ENCODE data around the gene SLC1A7. TPM values are rescaled to one million over a fixed set of nuclear protein-coding genes. Genes with fewer than 3 reads are reported as not detected.
A peak's percentile ranks its signal among the peaks of the same experiment; 100 is the strongest.

Gene SLC1A7
- total and polyA plus RNA-seq, 2 of the 13 experiments (the other 11 are each of a cell fraction or from before 2014, with no cell fraction given): 0.04 to 2.0 TPM

GRCh38 chr1:53183095-53183990, 40.9 kb upstream of the SLC1A7 start (continued):
- no peak for TF ChIP-seq ZNF512 (CRISPR knock-in tag; IDR thresholded peaks at IDR 0.05)
- no peak for TF ChIP-seq NFATC3 (CRISPR knock-in tag; IDR thresholded peaks at IDR 0.05)
- no peak for TF ChIP-seq POLR2AphosphoS2 (IDR thresholded peaks at IDR 0.05; ENCODE audit: low read depth, low read length)
- no peak for TF ChIP-seq ZNF576 (CRISPR knock-in tag; IDR thresholded peaks at IDR 0.05)
- TF ChIP-seq SRY (CRISPR knock-in tag; IDR thresholded peaks at IDR 0.05): no peak
- TF ChIP-seq ZNF589 (CRISPR knock-in tag; conservative IDR thresholded peaks at IDR 0.05): 0 out of 2 replicates have a peak, but pooled peaks have one; percentile 28
- TF ChIP-seq SOX13 (IDR thresholded peaks at IDR 0.05): peak; percentile 57; the same call in 1 of the 2 replicates
- peak in 1 of 2 experiments; percentile 90; a peak in 2 of 4 replicates for TF ChIP-seq SOX13 (CRISPR knock-in tag; conservative IDR thresholded peaks at IDR 0.05 in 1 of 2, IDR thresholded peaks at IDR 0.05 in 1 of 2)
- no peak for TF ChIP-seq ELK4 (CRISPR knock-in tag; IDR thresholded peaks at IDR 0.05; ENCODE audit: borderline replicate concordance)
- peak; percentile 98 for TF ChIP-seq SALL1 (CRISPR knock-in tag; IDR thresholded peaks at IDR 0.05)
- TF ChIP-seq ZFP36 (IDR thresholded peaks at IDR 0.05; ENCODE audit: borderline replicate concordance, low read depth, low read length, partially characterized antibody): no peak
- TF ChIP-seq HOMEZ (CRISPR knock-in tag; IDR thresholded peaks at IDR 0.05; ENCODE audit: low read depth): 0 out of 2 replicates have a peak, but pooled peaks have one; percentile 36
- peak; percentile 96 for TF ChIP-seq NCOA2 (CRISPR knock-in tag; IDR thresholded peaks at IDR 0.05)
- TF ChIP-seq ZNF362 (CRISPR knock-in tag; IDR thresholded peaks at IDR 0.05; ENCODE audit: borderline replicate concordance): peak; percentile 17; the same call in 1 of the 2 replicates
- TF ChIP-seq ZFAT (CRISPR knock-in tag; conservative IDR thresholded peaks at IDR 0.05): no peak
- peak; percentile 99 for TF ChIP-seq RXRB (CRISPR knock-in tag; IDR thresholded peaks at IDR 0.05; ENCODE audit: borderline replicate concordance)

Data from HepG2 (cell line).